NOMO-1 treated with dmso at 0.1 percent for 144 hours (cell line): ENCODE results near the gene RRBP1.
A peak's percentile ranks its signal among the peaks of the same experiment; 100 is the strongest.

Experiments
- DNase-seq: peaks from one replicate; lab custom pipeline; 2025; ENCODE audit not compliant: unreplicated experiment; lab: John Stamatoyannopoulos, UW

The RRBP1 gene

GRCh38 chr20:17681726-17682102, 328 bp downstream of the RRBP1 start:
- no peak for DNase-seq

DNA sequence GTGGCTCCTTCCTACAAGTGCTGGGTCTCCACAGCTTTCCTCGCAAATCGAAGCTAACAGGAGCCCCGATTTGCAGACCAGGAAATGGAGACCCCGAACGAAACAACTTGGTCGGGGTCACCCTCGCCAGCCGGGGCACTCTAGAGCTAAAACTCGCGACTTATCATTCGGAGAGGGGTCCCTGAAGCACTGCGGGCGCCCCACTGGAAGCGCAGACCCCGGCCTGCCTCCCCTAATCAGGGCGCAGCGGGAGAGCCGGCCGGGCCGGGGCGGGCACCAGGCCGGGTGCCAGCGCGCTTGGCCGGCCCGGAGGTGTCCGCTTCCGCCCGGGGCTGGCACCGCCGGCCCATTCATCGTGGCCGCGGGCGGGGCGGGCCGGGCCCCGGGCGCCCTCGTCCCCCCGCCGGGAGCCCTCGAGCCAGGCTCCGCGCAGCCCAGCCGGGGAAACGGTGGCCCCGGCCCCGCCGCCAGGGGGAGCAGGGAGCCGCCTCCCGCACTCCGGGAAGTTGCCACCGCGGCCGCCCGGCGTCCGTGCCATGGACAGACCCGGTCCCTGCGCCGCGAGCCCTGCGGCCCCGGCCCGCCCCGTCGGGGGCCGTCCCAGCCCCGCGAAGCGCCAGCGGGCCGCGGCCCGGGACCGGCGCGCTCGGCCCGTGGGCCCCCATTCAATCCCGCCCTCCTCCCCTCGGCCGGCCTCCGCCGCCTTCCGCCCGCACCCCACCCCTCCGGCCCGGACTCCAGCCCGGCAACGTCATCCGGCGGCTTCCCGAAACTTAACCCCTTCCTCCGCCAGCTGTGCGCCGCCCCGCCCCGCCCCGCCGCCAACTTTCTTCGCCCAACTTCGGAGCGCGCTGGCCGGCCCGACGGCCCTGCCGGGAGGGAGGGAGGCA, 961 bp downstream of the RRBP1 start:
- peak; percentile 50 for DNase-seq

DNA sequence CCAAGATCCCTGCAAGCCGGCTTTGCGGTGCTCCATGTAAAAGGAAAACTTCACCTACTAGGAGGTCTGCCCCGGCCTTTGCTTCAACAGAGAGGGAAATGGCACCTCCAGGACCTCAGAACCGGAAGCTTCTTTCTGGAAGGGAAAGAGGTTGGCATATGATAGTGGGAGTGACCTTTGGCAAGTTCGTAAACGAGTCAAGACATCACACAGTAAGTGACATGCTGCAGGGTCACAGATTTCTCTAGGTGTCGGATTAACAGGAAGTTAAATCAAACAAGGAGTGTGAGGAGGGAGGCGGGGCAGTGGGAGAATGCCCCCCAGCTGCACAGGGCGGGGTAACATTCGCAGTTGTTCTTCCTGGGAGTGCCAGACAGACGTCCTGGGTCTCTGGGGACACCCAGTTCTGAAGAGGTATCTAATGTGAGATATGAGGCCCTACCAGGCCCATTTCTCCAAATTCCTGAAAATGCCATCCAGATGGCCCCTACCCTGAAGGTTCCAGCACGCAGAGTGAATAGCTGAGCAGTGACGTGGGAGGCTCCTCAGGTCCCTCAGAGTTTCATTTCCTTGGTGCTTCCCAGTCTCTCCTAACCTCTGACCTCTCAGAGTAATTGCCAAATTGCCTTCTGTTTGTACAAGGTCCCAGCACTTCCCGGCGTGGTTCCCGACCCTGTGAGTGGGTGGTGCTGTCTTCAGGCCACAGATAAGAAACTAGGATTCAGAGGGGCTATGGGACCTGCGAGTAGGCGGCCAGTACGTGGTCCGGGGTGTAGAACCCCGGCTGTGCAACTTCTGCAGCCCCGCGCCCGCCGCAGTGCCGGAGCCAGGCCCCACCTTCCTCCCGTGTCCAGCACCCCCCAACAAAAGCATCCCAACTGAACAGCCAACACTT, 1.9 kb downstream of the RRBP1 start:
- no peak for DNase-seq

DNA sequence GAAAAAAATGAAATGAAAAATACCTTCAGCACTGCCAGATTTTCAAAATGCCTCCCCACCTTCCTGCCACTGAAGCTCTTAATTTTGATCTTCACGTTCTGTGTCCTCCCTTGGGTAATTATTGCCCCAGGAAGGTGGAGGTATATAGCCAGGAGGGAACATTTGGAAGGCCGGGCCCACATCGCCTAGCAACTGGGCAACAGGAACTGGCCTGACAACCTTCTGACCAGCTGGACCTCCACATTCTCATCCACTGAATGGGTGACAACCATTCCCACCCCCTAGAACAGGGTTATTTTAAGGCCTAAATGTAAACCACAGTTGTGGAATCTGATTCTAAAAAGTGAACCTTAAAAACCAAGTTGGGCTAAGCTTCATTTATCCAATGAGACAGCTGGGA, 3.2 kb downstream of the RRBP1 start:
- no peak for DNase-seq

DNA sequence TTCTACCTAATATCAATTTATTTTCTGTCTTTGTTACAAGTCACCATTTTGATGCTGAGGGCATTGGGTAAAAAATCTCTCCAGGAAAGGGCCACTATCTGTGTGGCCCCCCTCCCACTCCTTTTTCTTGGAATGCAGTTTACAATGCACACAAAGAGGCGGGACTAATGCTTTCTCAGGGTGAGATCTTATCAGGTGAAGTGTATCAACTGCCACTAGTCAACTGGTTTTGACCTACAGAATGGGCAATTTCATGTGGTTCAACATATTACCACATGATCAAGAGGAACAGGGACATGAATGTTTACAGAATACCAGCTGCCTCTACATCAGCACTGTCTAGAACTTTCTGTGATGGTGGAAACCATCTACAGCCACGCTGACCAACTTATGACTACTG, 3.7 kb downstream of the RRBP1 start:
- DNase-seq: no peak

GRCh38 chr20:17676942-17677341, 5.1 kb downstream of the RRBP1 start:
- no peak for DNase-seq

- no peak for DNase-seq
Measured at GRCh38 chr20:17676378-17676759, 5.7 kb downstream of the RRBP1 start.

DNA sequence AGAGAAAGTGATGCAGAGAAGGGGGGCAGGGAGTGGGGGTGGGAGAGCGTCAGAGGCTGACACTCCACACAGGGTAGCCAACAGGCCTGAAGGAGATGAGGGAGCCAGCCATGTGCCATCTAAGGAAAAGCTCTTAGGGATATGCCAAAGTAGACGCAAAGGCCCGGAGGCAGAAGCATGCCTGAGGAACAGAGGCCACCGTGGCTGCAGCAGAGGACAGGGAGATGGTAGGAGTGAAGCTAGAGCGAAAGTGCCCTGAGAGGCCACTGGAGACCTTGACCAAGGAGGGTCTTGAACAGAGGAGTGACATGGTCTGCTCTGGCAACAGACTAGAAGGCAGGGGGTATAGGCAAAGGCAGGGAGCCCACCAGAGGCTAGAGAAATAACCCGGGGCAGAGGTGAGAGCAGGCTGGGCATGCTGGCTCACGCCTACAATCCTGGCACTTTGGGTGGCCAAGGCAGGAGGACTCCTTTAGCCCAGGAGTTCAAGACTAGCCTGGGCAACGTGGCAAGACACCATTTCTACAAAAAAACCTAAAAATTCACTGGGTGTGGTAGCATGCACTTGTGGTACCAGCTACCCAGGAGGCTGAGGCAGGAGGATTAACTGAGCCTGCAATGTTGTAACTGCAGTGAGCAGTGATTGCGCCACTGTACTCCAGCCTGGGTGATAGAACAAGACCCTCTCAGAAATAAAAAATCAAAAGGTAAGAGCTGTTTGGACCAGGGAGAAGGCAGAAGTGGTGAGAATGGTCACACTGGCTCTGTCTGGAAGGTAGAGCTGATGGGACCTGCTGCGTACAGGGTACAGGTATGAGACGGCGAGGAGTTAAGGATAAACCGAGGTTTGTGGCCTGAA, 6.3 kb downstream of the RRBP1 start:
- no peak for DNase-seq

DNA sequence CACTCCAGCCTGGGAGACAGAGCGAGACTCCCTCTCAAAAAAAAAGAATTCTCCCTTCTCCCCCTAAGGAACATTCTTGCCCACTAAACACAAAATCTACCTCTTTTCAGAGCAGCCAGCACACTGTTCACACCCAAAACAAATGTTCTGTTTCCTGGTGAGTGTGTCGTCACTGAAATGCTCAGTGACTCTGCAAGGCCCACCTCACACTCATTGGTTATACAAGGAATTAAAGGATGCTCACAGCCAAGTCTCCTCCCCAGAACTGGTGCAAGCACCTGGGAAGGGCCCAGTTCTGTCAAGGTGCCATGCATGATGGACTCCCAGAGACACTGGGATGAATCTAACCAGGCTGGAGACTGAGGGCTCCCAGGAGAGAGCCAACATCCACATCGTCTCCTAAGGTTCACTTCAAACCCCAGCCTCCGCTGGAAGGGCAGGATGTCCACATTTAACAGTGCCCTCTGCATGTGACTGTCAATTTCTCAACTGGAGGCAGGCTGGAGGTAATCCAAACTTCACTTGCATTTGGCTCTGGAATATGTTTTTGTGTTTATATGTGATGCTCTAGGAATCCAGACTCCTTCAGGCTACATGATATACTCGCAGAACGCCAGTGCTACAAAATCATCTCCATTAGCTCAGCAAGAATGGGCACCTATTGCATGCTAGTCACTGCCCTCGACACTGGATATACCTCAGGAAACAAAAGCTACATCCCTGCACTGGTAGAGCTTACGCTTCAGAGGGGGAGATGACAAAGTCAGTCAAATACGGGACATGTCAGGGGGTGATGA, 7.1 kb downstream of the RRBP1 start:
- DNase-seq: no peak

DNA sequence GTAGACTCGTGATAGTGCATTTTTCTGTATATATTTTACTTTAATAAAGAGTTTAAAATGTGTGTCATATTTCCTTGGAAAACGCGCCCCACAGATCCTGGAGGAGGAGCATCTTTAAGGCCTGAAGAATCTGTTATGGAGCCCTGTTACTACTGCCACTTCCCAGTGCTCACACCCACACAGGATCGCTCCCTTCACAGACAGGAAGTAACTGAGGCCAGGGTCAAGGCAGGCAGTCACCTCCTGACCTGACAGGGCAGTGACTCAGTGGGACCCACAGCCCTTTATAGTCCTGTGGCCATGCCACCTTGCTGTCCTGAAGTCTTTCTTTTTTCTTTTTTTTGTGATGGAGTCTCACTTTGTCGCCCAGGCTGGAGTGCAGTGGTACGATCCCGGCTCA, 9.0 kb downstream of the RRBP1 start:
- DNase-seq: no peak

- no peak for DNase-seq
Measured at GRCh38 chr20:17671565-17671964, 10.5 kb downstream of the RRBP1 start.

GRCh38 chr20:17671011-17671410, 11.0 kb downstream of the RRBP1 start:
- no peak for DNase-seq

DNA sequence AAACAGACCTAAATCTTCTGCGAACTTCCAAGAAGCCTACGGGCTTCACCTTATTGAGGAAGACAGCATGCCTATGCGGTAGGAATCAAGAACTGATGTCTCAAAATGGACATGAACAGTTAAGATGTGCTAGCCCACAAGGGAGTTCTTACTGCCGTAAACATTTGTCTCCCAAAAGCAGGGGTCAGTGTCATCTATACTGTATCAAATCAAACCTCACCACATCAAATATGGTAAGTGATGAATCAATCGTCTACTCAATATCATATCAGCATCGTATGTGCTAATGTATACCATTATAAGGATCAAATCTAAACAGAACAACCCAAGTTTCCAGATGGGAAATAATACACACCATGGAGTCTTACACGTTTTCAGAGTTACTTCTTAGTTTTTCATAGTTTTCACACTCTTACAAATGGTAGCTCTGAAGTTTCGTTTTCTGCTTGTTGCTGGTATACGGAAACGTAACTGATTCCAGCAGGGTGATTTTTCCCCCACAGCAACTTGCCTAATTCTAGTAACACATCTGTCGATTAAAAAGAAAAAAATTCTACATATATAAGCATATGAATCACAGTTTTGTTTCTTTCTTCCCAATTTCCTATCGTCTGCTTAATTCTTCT, 12.6 kb downstream of the RRBP1 start:
- DNase-seq: no peak

GRCh38 chr20:17668432-17668831, 13.6 kb downstream of the RRBP1 start:
- no peak for DNase-seq

DNA sequence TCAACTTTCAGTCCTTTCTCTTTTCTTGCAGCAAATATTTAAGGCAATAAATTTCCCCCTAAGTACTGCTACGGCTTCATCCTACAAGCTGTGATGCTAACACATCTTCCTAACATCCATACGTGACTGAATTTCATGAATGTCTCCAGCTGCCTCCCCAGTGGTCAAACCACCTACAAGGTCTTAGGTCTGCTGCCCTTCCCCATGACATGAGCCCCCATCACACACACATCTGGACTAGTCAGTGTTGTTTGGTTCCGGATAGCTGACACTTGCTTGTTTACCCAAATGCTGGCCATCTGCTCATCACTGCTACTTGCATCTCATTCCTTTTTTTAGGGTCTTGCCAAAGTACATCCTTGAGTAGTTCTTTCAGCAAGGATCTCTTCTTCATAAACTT, 14.6 kb downstream of the RRBP1 start:
- DNase-seq: no peak

GRCh38 chr20:17666481-17666880, 15.6 kb downstream of the RRBP1 start:
- no peak for DNase-seq

DNA sequence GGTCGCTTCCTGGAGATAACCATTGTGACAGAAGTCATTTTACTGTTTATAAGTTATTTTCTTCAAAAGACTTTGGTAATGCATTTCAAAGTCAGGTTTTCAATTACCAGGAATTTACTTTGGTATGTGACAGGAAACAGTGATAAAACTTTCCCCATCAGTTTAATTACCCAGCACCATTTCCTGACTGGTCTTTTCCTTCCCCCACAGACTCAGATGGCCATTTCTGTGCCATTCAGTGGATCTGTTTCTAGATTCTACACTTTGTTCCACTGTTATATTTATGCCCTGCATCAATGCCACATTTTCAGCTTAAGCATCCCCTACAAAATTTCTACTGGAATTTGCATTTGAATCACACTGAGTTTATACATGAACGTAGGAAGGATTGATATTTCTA, 16.3 kb downstream of the RRBP1 start:
- DNase-seq: no peak

DNA sequence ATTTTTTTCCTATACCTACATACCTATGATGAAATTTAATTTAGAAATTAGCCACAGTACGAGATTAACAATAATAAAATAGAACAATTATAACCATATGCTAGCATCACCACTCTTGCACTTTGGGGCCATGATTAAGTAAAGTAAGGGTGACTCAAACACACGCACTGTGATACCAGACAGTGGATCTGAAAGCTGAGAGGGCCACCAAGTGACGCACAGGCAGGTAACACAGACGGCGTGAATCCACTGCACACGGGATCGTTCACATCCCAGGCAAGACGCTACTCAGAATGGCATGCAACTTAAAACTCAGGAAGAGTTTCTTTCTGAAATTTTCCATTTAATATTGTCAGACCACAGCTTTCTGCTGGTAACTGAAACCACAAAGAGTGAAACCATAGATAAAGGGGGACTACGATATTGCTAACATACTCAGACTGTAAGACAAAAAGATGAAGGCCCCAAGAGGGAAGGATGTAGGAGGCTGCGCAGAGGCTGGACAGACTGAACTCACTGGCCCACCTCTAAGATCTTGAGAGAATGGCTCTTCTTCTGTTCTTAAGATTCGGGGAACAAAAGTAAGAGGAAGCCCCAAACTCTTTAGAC, 17.9 kb downstream of the RRBP1 start:
- DNase-seq: no peak

DNA sequence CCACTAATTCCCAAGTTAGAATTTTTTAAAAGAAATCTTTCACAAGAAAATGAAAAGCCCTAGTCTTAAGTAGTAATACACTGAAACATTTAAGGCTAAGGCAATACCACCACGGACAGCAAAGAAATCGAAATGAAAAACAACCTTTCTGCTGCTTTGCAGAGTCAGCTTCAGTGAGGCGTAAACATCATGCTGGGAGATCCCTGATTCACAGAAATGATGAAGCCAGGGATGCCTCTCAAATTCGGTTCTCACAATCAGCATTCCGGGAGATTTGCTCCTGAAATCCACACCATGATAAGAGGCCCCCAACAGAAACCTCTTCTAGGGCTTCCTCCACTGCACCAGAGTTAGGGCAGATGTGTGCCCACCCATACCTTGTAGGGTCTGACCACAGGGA, 18.6 kb downstream of the RRBP1 start:
- no peak for DNase-seq

GRCh38 chr20:17663040-17663399, 19.0 kb downstream of the RRBP1 start:
- DNase-seq: no peak
